Measurements from ENCODE around the gene C9orf72.

- TF ChIP-seq, protein P1, sequence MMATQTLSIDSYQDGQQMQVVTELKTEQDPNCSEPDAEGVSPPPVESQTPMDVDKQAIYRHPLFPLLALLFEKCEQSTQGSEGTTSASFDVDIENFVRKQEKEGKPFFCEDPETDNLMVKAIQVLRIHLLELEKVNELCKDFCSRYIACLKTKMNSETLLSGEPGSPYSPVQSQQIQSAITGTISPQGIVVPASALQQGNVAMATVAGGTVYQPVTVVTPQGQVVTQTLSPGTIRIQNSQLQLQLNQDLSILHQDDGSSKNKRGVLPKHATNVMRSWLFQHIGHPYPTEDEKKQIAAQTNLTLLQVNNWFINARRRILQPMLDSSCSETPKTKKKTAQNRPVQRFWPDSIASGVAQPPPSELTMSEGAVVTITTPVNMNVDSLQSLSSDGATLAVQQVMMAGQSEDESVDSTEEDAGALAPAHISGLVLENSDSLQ (IDR thresholded peaks at IDR 0.05), result no peak
- TF ChIP-seq ARNT (IDR thresholded peaks at IDR 0.05), result no peak
- TF ChIP-seq SP1 (IDR thresholded peaks at IDR 0.05), result no peak
- TF ChIP-seq FOXK2 (IDR thresholded peaks at IDR 0.05), result no peak
- no peak for TF ChIP-seq FOXM1 (IDR thresholded peaks at IDR 0.05; ENCODE audit: borderline replicate concordance)
- TF ChIP-seq BHLHE40 (IDR thresholded peaks at IDR 0.05; ENCODE audit: borderline replicate concordance), result no peak
- no peak for TF ChIP-seq SUZ12 (IDR thresholded peaks at IDR 0.05)
- no peak for TF ChIP-seq NFRKB (IDR thresholded peaks at IDR 0.05)
- TF ChIP-seq HDGF (IDR thresholded peaks at IDR 0.05; ENCODE audit: borderline replicate concordance), result no peak
- TF ChIP-seq CTBP1 (IDR thresholded peaks at IDR 0.05; ENCODE audit: borderline replicate concordance), result no peak
- no peak for TF ChIP-seq FOXA1 (IDR thresholded peaks at IDR 0.05)
These were observed 12.8 kb downstream of the C9orf72 start for GRCh38 chr9:27560457-27560856.

Data from HEK293T (cell line).